GM23338 (cell line): ENCODE data around the gene FOXP1. TPM values are rescaled to one million over a fixed set of nuclear protein-coding genes. Genes with fewer than 3 reads are reported as not detected.

Source experiments
- ATAC-seq: fragments of 200-7000 bp; cut with Tn5 transposase; 3 replicates; pipeline ENCODE4 v1.9.1; 2020
- DNase-seq: peaks from one replicate; pipeline ENCODE4 v3.0.0-alpha.2; 2015; ENCODE audit warnings: low spot score
- H2AFZ ChIP-seq: fragments of 200-600 bp; sonication (generic); 2 replicates; pipeline ENCODE4 v1.8.0; 2016; ENCODE audit warnings: antibody characterized with exemption, mild to moderate bottlenecking, moderate library complexity
- H3F3A ChIP-seq: fragments of 200-600 bp; sonication (generic); replicated peaks from 2 replicates; pipeline ENCODE4 v1.8.0; 2017; ENCODE audit warnings: antibody characterized with exemption, mixed run types, low read depth
- H3K27ac ChIP-seq: fragments of 200-600 bp; sonication (generic); 2 replicates; pipeline ENCODE4 v1.6.1; 2016; ENCODE audit warnings: low read depth
- H3K27me3 ChIP-seq: fragments of 200-600 bp; sonication (generic); 2 replicates; pipeline ENCODE4 v1.8.0; 2016; ENCODE audit warnings: mild to moderate bottlenecking, mixed run types, moderate library complexity; ENCODE audit not compliant: insufficient read depth
- H3K36me3 ChIP-seq: fragments of 200-600 bp; sonication (generic); 2 replicates; pipeline ENCODE4 v1.8.0; 2016; ENCODE audit warnings: mild to moderate bottlenecking; ENCODE audit not compliant: insufficient read depth
- H3K4me1 ChIP-seq: fragments of 200-600 bp; sonication (generic); 2 replicates; pipeline ENCODE4 v1.8.0; 2016; ENCODE audit warnings: mild to moderate bottlenecking, moderate library complexity; ENCODE audit not compliant: insufficient read depth
- H3K4me2 ChIP-seq: fragments of 200-600 bp; sonication (generic); 2 replicates; pipeline ENCODE4 v1.7.1; 2017; ENCODE audit warnings: mixed run types
- H3K4me3 ChIP-seq: fragments of 200-600 bp; sonication (generic); 2 replicates; pipeline ENCODE4 v1.6.1; 2016; ENCODE audit warnings: mixed run types
- H3K79me2 ChIP-seq: fragments of 200-600 bp; sonication (generic); replicated peaks from 2 replicates; pipeline ENCODE4 v1.8.0; 2017; ENCODE audit warnings: mild to moderate bottlenecking; ENCODE audit not compliant: insufficient read depth
- H3K9me2 ChIP-seq: fragments of 200-600 bp; sonication (generic); 2 replicates; pipeline ENCODE4 v1.8.0; 2017; ENCODE audit not compliant: insufficient read depth
- H4K20me1 ChIP-seq: fragments of 200-600 bp; sonication (generic); replicated peaks from 2 replicates; pipeline ENCODE4 v1.8.0; 2017; ENCODE audit warnings: mild to moderate bottlenecking; ENCODE audit not compliant: insufficient read depth
- H3K27ac Mint-ChIP-seq: 2 replicates; pipeline ENCODE4 v1.8.0; 2020; ENCODE audit warnings: inconsistent platforms, mild to moderate bottlenecking, moderate library complexity, mixed read lengths
- H3K27me3 Mint-ChIP-seq: 3 replicates; pipeline ENCODE4 v1.8.0; 2022; ENCODE audit warnings: low read depth, mild to moderate bottlenecking, moderate library complexity, mixed read lengths, inconsistent platforms; ENCODE audit not compliant: insufficient read depth, poor library complexity
- H3K36me3 Mint-ChIP-seq: 3 replicates; pipeline ENCODE4 v1.8.0; 2021; ENCODE audit warnings: low read depth, mild to moderate bottlenecking, inconsistent platforms, moderate library complexity, mixed read lengths
- H3K4me1 Mint-ChIP-seq: 3 replicates; pipeline ENCODE4 v1.8.0; 2020; ENCODE audit warnings: mild to moderate bottlenecking, inconsistent platforms, mixed read lengths
- H3K4me3 Mint-ChIP-seq: 3 replicates; pipeline ENCODE4 v1.8.0; 2021; ENCODE audit warnings: moderate library complexity, mild to moderate bottlenecking, inconsistent platforms, mixed read lengths
- H3K9me3 Mint-ChIP-seq: 3 replicates; pipeline ENCODE4 v1.8.0; 2020; ENCODE audit warnings: moderate library complexity, mild to moderate bottlenecking, inconsistent platforms, mixed read lengths
- CREB1 ChIP-seq: fragments of 250-450 bp; sonication (Bioruptor Pico); IDR thresholded peaks from 2 replicates; pipeline ENCODE4 v1.5.0; 2020; ENCODE audit warnings: low read depth, mild to moderate bottlenecking, moderate library complexity
- EZH2 ChIP-seq: fragments of 200-600 bp; sonication (generic); IDR thresholded peaks from one replicate; pipeline ENCODE4 v1.8.0; 2017; ENCODE audit warnings: antibody characterized with exemption, mild to moderate bottlenecking, low read depth; ENCODE audit not compliant: unreplicated experiment
- EZH2phosphoT487 ChIP-seq: fragments of 200-600 bp; sonication (generic); IDR thresholded peaks from one replicate; pipeline ENCODE4 v1.8.1; 2018; ENCODE audit warnings: antibody characterized with exemption; ENCODE audit not compliant: unreplicated experiment
- JUNB ChIP-seq: IDR thresholded peaks from one replicate; pipeline ENCODE4 v1.6.1; 2016; ENCODE audit warnings: antibody characterized with exemption; ENCODE audit not compliant: unreplicated experiment
- POLR2AphosphoS5 ChIP-seq: IDR thresholded peaks from 2 replicates; pipeline ENCODE4 v1.6.1; 2016; ENCODE audit warnings: antibody characterized with exemption, low read depth
- STAT1 ChIP-seq: IDR thresholded peaks from one replicate; pipeline ENCODE4 v1.6.1; 2016; ENCODE audit warnings: antibody characterized with exemption; ENCODE audit not compliant: unreplicated experiment
- ZNF114 ChIP-seq: fragments of 250-450 bp; sonication (Bioruptor Pico); IDR thresholded peaks from 2 replicates; pipeline ENCODE4 v1.5.0; 2020; ENCODE audit warnings: mild to moderate bottlenecking, moderate library complexity
- ZNF331 ChIP-seq: fragments of 250-450 bp; sonication (Bioruptor Pico); IDR thresholded peaks from 2 replicates; pipeline ENCODE4 v1.5.0; 2020; ENCODE audit warnings: low read depth, mild to moderate bottlenecking, moderate library complexity
- polyA plus RNA-seq: library from polyadenylated mRNA; unstranded; fragments of >200 nt; fragmentation: Nextera tagmentation; extraction: Ambion mirVana; gene quantifications from 2 replicates; pipeline ENCODE4 v1.2.1, GENCODE V29; 2016
- total RNA-seq: library from RNA; depleted of rRNA; stranded (reverse); fragments of >200 nt; shearing (Covaris generic); gene quantifications from 2 replicates; pipeline ENCODE4 v1.2.3, GENCODE V29; 2014
- TF ChIP-seq, protein P1 (sequence below): IDR thresholded peaks from one replicate; pipeline ENCODE4 v1.6.1; 2018; ENCODE audit warnings: antibody characterized with exemption; ENCODE audit not compliant: unreplicated experiment
- TF ChIP-seq, protein P2 (sequence below): IDR thresholded peaks from 2 replicates; pipeline ENCODE4 v1.6.1; 2016; ENCODE audit warnings: antibody characterized with exemption

Gene FOXP1
- total and polyA plus RNA-seq, 2 experiments from 2014 or later, result 32.9 to 35.5 TPM

DNA sequence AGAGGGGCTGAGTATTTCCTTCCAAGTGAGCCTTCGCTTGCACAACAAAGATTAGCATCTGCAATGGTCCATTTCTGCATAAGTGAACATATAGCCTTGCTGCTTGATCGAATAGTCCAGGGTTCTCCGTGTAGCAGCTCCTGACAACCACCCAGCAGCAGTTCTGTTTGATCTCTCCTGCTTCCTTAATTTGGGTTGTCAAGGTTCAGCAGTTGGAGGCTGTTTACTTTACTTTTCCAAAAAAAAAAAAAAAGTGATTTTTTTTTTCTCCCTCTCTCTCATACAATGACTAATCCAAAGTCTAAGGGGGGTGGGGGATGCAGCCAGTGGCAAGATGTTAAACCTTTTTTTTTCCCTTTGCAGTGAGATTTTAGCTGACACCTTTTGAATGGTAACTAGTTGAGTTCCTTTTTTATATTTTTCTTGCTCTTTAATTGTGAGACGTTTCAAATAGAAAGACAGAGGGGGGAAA lies 3.6 kb downstream of the FOXP1 start (continued):
- TF ChIP-seq JUNB (no peak), CREB1 (CRISPR knock-in tag) (no peak), ZNF331 (CRISPR knock-in tag) (no peak)
- TF ChIP-seq, protein P1, sequence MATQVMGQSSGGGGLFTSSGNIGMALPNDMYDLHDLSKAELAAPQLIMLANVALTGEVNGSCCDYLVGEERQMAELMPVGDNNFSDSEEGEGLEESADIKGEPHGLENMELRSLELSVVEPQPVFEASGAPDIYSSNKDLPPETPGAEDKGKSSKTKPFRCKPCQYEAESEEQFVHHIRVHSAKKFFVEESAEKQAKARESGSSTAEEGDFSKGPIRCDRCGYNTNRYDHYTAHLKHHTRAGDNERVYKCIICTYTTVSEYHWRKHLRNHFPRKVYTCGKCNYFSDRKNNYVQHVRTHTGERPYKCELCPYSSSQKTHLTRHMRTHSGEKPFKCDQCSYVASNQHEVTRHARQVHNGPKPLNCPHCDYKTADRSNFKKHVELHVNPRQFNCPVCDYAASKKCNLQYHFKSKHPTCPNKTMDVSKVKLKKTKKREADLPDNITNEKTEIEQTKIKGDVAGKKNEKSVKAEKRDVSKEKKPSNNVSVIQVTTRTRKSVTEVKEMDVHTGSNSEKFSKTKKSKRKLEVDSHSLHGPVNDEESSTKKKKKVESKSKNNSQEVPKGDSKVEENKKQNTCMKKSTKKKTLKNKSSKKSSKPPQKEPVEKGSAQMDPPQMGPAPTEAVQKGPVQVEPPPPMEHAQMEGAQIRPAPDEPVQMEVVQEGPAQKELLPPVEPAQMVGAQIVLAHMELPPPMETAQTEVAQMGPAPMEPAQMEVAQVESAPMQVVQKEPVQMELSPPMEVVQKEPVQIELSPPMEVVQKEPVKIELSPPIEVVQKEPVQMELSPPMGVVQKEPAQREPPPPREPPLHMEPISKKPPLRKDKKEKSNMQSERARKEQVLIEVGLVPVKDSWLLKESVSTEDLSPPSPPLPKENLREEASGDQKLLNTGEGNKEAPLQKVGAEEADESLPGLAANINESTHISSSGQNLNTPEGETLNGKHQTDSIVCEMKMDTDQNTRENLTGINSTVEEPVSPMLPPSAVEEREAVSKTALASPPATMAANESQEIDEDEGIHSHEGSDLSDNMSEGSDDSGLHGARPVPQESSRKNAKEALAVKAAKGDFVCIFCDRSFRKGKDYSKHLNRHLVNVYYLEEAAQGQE, result no peak
- TF ChIP-seq, protein P2, sequence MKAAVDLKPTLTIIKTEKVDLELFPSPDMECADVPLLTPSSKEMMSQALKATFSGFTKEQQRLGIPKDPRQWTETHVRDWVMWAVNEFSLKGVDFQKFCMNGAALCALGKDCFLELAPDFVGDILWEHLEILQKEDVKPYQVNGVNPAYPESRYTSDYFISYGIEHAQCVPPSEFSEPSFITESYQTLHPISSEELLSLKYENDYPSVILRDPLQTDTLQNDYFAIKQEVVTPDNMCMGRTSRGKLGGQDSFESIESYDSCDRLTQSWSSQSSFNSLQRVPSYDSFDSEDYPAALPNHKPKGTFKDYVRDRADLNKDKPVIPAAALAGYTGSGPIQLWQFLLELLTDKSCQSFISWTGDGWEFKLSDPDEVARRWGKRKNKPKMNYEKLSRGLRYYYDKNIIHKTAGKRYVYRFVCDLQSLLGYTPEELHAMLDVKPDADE, result no peak

DNA sequence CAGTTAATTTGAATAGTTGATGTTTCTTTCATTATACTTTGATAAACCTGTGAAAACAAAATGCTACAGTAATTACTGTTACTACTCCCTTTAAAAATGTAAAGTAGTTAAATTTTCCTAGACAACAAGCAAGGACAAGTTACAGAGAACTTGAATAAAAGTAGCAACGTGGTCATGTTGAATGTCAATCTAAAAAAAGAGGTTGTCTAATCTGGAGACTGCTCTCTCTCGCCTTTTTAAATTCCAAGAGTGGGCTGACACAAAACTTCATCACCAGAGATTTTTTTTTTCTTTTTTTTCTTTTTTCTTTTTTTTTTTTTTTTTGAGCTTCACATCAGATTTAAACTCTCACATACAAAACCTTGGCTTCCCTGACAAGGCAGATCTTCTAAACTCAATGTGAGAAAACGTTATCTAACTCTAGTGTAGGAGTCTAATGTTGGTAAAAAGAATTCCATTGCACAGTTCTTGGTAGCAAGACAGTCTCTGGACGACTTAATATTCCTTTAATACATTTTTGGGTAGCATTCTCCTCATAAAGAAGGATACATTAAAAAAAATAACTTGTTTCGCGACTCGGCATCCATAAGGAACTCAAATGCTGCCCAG lies 4.1 kb downstream of the FOXP1 start:
- Histone ChIP-seq H3K9me2 (no peaks in the 10 kb centered on the region), H3K27ac (no peak overlapping the region), H3K4me3 (no peak overlapping the region), H2AFZ (no peak overlapping the region), H3F3A (no peaks in the 10 kb centered on the region), H3K4me1 (peaks cover 16% of the 10 kb centered on the region), H3K36me3 (no peaks in the 10 kb centered on the region), H4K20me1 (no peaks in the 10 kb centered on the region), H3K27me3 (peaks cover 33% of the 10 kb centered on the region), H3K4me2 (peak overlapping the region; percentile 94; the same call in 1 of the 2 replicates), H3K79me2 (no peaks in the 10 kb centered on the region; the same call in 1 of the 2 replicates)
- H3K27ac Mint-ChIP-seq, result no peak overlapping the region
- no peak for ATAC-seq
- TF ChIP-seq, protein P1, result no peak
- TF ChIP-seq ZNF114 (CRISPR knock-in tag) (no peak), ZNF331 (CRISPR knock-in tag) (no peak), EZH2phosphoT487 (no peak), POLR2AphosphoS5 (no peak), STAT1 (no peak), EZH2 (no peak), JUNB (no peak)
- H3K4me1 Mint-ChIP-seq, result peaks cover 24% of the 10 kb centered on the region
- no peak for DNase-seq
- no peak overlapping the region for H3K4me3 Mint-ChIP-seq
- peaks cover 5% of the 10 kb centered on the region; the same call in 2 of the 3 replicates for H3K9me3 Mint-ChIP-seq
- peaks cover 33% of the 10 kb centered on the region for H3K27me3 Mint-ChIP-seq
- no peaks in the 10 kb centered on the region for H3K36me3 Mint-ChIP-seq
